ENCODE measurements around the gene PTPN1. TPM values are rescaled to one million over a fixed set of nuclear protein-coding genes. Genes with fewer than 3 reads are reported as not detected.

PTPN1 gene
- total and polyA plus RNA-seq, 2 experiments from 2014 or later, result 16.9 to 26.4 TPM

- ATAC-seq (no peak), DNase-seq (ENCODE audit: low spot score) (no peak)
- Histone ChIP-seq H2AFZ (no peak overlapping the region), H4K20me1 (replicated peaks; ENCODE audit: insufficient read depth) (no peaks in the 10 kb centered on the region), H3K79me2 (replicated peaks; ENCODE audit: insufficient read depth) (no peaks in the 10 kb centered on the region), H3K36me3 (ENCODE audit: insufficient read depth) (no peaks in the 10 kb centered on the region), H3K4me1 (ENCODE audit: insufficient read depth) (no peaks in the 10 kb centered on the region), H3K27me3 (ENCODE audit: insufficient read depth) (no peaks in the 10 kb centered on the region), H3K4me2 (no peak overlapping the region), H3K27ac (ENCODE audit: low read depth) (no peak overlapping the region), H3K4me3 (no peak overlapping the region), H3F3A (replicated peaks; ENCODE audit: low read depth) (no peaks in the 10 kb centered on the region), H3K9me2 (ENCODE audit: insufficient read depth) (no peaks in the 10 kb centered on the region)
- no peak for TF ChIP-seq ZNF114 (CRISPR knock-in tag; IDR thresholded peaks at IDR 0.05)
- no peak for TF ChIP-seq CREB1 (CRISPR knock-in tag; IDR thresholded peaks at IDR 0.05; ENCODE audit: low read depth)
- no peak for TF ChIP-seq ZNF462 (CRISPR knock-in tag; IDR thresholded peaks at IDR 0.05)
- TF ChIP-seq EZH2phosphoT487 (IDR thresholded peaks at IDR 0.05; ENCODE audit: unreplicated experiment), result no peak
- TF ChIP-seq POLR2AphosphoS5 (IDR thresholded peaks at IDR 0.05; ENCODE audit: low read depth), result no peak
- no peak for TF ChIP-seq CTCF (conservative IDR thresholded peaks at IDR 0.05; ENCODE audit: low read depth in 2 of 2)
- no peak for TF ChIP-seq NANOG (IDR thresholded peaks at IDR 0.05; ENCODE audit: borderline replicate concordance)
- TF ChIP-seq, protein P1, sequence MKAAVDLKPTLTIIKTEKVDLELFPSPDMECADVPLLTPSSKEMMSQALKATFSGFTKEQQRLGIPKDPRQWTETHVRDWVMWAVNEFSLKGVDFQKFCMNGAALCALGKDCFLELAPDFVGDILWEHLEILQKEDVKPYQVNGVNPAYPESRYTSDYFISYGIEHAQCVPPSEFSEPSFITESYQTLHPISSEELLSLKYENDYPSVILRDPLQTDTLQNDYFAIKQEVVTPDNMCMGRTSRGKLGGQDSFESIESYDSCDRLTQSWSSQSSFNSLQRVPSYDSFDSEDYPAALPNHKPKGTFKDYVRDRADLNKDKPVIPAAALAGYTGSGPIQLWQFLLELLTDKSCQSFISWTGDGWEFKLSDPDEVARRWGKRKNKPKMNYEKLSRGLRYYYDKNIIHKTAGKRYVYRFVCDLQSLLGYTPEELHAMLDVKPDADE (IDR thresholded peaks at IDR 0.05), result no peak
- no peak for TF ChIP-seq ZNF331 (CRISPR knock-in tag; IDR thresholded peaks at IDR 0.05; ENCODE audit: low read depth)
- TF ChIP-seq, protein P2, sequence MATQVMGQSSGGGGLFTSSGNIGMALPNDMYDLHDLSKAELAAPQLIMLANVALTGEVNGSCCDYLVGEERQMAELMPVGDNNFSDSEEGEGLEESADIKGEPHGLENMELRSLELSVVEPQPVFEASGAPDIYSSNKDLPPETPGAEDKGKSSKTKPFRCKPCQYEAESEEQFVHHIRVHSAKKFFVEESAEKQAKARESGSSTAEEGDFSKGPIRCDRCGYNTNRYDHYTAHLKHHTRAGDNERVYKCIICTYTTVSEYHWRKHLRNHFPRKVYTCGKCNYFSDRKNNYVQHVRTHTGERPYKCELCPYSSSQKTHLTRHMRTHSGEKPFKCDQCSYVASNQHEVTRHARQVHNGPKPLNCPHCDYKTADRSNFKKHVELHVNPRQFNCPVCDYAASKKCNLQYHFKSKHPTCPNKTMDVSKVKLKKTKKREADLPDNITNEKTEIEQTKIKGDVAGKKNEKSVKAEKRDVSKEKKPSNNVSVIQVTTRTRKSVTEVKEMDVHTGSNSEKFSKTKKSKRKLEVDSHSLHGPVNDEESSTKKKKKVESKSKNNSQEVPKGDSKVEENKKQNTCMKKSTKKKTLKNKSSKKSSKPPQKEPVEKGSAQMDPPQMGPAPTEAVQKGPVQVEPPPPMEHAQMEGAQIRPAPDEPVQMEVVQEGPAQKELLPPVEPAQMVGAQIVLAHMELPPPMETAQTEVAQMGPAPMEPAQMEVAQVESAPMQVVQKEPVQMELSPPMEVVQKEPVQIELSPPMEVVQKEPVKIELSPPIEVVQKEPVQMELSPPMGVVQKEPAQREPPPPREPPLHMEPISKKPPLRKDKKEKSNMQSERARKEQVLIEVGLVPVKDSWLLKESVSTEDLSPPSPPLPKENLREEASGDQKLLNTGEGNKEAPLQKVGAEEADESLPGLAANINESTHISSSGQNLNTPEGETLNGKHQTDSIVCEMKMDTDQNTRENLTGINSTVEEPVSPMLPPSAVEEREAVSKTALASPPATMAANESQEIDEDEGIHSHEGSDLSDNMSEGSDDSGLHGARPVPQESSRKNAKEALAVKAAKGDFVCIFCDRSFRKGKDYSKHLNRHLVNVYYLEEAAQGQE (IDR thresholded peaks at IDR 0.05; ENCODE audit: unreplicated experiment), result no peak
- TF ChIP-seq EZH2 (IDR thresholded peaks at IDR 0.05; ENCODE audit: low read depth, unreplicated experiment), result no peak
- no peak for TF ChIP-seq STAT1 (IDR thresholded peaks at IDR 0.05; ENCODE audit: unreplicated experiment)
- no peak for TF ChIP-seq JUNB (IDR thresholded peaks at IDR 0.05; ENCODE audit: unreplicated experiment)
- no peak overlapping the region for H3K4me3 Mint-ChIP-seq
- H3K27me3 Mint-ChIP-seq (ENCODE audit: insufficient read depth, low read depth, poor library complexity), result peaks cover 9% of the 10 kb centered on the region
- peaks cover 14% of the 10 kb centered on the region; the same call in 2 of the 3 replicates for H3K9me3 Mint-ChIP-seq
- H3K4me1 Mint-ChIP-seq, result no peaks in the 10 kb centered on the region
- no peaks in the 10 kb centered on the region for H3K36me3 Mint-ChIP-seq (ENCODE audit: low read depth)
- no peak overlapping the region for H3K27ac Mint-ChIP-seq
Observed at GRCh38 chr20:50618537-50618936, 108.4 kb downstream of the PTPN1 start.

All from GM23338 (cell line).